Skin epidermis (tissue), 12 donors: ENCODE measurements around the gene PTPRM.
"Not testable (repeated sequence)": the region's sequence is repeated elsewhere in the genome, so short reads cannot be mapped to it uniquely, and the experiment has no call there.

Experiments
- H3K27ac ChIP-seq, 21 experiments: fragments of 200-600 bp; sonication (generic) in 11 of 21; one replicate each; pipeline ENCODE4 v1.5.0; 2020; ENCODE audit warnings: mild to moderate bottlenecking in 3 of 21, inconsistent platforms in 2 of 21, moderate library complexity in 2 of 21
- H3K4me3 ChIP-seq, 7 experiments: fragments of 200-600 bp; sonication (generic) in 2 of 7; one replicate each; pipeline ENCODE4 v1.5.0; 2020; ENCODE audit warnings: inconsistent platforms in 2 of 7, mild to moderate bottlenecking in 2 of 7, moderate library complexity in 1 of 7

Gene PTPRM

GRCh38 chr18:7953095-7953958 is 386.2 kb downstream of the PTPRM start:
- H3K27ac ChIP-seq = no peak overlapping the region
- H3K4me3 ChIP-seq = no peak overlapping the region

DNA sequence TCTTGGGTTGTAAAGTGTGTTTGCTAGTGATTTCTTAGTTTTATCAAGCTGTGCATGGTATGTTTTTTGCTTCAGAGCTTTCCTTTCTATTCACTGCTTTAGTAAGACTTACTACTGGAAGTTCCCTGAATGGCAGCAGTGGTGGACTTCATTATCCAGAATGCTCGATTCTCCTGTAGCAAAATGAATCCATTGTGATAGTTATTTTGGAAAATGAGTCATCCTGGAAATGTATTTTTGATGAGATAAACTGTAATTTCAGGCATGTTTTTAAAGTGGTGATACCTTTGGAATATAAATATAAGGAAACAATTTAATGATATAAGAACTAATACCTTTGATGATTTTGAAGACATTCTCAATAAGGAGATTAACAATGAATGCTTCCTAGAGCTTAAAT is 387.1 kb downstream of the PTPRM start:
- no peak overlapping the region for H3K4me3 ChIP-seq
- no peak overlapping the region for H3K27ac ChIP-seq

DNA sequence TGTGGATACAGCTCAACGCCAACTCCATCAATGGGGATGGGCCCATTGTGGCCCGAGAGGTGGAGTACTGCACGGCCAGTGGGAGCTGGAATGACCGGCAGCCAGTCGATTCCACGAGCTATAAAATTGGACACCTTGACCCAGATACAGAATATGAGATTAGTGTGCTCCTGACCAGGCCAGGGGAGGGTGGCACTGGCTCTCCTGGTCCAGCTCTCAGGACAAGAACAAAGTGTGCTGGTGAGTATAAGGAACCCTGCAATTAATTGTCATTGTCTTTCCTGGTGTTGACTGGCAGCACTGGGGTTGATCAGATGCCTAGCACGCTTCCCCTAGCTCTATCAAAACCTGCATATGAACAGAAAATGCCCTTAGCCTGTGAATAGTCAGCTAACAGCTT is 388.1 kb downstream of the PTPRM start:
- H3K4me3 ChIP-seq = no peak overlapping the region

GRCh38 chr18:7957297-7957696 is 390.2 kb downstream of the PTPRM start:
- H3K27ac ChIP-seq = no peak overlapping the region

More for the DNA sequence above, 388.1 kb downstream of the PTPRM start:
- H3K27ac ChIP-seq = no peak overlapping the region

DNA sequence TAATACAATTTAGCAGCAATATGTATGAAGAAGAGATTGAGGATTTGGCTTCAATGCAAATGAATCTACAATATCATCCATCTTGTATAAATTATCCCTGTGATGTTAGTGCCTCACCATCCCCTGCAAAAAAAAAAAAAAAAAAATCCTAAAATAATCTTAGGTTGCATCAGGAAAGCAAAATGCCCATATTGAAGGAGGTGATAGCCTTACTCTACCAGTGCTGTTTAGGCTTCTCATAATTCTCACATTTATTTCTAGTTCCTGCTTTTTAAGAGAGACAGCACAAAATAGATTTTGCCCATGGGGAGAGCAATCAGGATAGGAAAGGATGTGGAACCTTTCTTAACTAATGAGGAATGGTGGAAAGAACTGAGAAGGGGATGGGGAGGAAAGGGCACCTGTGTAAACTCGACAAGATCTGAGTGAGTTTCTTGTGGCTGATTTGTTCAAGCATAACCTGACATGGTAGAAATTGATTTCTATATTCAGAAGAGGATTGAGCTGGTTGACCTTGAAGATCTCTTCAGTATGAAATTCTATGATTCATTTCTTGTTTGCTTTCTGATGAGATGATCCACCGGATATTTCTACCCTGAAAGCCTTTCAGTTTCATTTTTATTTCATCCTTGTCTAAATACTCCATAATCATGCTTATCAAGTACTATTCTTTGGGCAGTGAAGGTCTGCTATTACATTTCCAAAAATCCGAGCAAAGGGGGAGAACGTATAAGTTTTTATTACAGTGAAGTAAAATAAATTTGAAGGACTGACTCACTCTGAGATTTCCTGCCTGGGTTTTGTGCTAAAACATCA is 391.2 kb downstream of the PTPRM start:
- Histone ChIP-seq H3K4me3 (no peak overlapping the region), H3K27ac (peak overlapping the region in 7 of 21 experiments; percentile 5 to 47 (median 26))

More at GRCh38 chr18:7957297-7957696, 390.2 kb downstream of the PTPRM start:
- no peak overlapping the region for H3K4me3 ChIP-seq

DNA sequence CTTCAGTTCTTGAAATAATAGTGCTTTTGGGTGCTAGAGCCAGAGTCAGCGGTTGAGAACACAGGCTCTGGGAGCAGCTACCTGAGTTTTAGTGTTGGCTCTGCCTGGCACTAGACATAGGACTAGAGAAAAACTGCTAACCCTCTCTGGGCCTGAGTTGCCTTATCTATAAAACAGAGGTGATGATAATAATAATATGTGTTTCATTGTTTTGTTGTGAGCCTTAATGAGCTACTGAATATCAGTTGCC is 391.7 kb downstream of the PTPRM start:
- peak overlapping the region in 5 of 21 experiments; percentile 8 to 47 (median 39) for H3K27ac ChIP-seq
- H3K4me3 ChIP-seq = no peak overlapping the region

DNA sequence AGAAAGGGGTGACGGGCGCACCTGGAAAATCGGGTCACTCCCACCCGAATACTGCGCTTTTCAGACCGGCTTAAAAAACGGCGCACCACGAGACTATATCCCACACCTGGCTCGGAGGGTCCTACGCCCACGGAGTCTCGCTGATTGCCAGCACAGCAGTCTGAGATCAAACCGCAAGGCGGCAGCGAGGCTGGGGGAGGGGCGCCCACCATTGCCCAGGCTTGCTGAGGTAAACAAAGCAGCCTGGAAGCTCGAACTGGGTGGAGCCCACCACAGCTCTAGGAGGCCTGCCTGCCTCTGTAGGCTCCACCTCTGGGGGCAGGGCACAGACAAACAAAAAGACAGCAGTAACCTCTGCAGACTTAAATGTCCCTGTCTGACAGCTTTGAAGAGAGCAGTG is 399.6 kb downstream of the PTPRM start:
- H3K27ac ChIP-seq, H3K4me3 ChIP-seq: not testable (repeated sequence)

GRCh38 chr18:7974200-7974874 is 407.2 kb downstream of the PTPRM start:
- Histone ChIP-seq H3K4me3 (no peak overlapping the region), H3K27ac (no peak overlapping the region)

GRCh38 chr18:7977897-7978296 is 410.8 kb downstream of the PTPRM start:
- no peak overlapping the region for H3K4me3 ChIP-seq
- H3K27ac ChIP-seq = no peak overlapping the region

DNA sequence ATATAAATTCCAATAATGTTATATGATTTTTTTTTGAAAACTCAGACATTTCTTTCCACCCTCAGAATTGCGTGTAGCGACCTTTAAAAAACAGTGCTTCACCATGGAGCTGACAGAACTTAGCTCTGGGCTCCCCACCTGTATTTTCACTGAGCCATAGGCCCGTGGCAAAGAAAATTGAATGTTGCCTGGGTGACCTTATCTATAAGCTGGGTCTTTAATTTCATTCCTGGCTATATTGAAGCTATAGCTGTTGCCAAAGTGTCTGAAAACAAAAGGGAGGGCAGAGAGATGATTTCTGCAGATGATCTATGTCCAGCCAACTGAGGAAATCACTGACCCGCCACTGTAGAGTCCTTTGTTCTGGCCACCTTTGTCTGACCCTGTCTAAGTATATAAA is 411.7 kb downstream of the PTPRM start:
- Histone ChIP-seq H3K4me3 (no peak overlapping the region), H3K27ac (no peak overlapping the region)

DNA sequence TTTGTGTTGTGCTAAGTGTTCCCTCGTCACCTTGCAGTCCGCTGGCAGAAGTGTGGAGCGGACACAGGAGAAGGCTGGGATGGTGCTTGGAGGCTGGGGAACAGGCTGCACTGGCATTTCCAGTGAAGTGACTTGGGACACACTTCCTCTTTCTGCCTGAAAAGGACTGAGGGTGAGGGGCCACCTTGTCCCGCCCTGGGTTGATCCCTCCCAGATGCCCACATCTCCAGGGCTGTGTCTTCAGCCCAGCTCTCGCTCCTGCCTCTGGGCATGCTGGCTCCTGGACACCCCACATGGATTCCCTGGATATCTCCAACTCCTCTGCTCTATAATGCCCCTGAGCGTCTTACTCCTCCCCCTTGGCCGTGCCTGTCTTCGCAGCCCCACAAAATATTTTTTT is 412.6 kb downstream of the PTPRM start:
- Histone ChIP-seq H3K27ac (no peak overlapping the region), H3K4me3 (no peak overlapping the region)

DNA sequence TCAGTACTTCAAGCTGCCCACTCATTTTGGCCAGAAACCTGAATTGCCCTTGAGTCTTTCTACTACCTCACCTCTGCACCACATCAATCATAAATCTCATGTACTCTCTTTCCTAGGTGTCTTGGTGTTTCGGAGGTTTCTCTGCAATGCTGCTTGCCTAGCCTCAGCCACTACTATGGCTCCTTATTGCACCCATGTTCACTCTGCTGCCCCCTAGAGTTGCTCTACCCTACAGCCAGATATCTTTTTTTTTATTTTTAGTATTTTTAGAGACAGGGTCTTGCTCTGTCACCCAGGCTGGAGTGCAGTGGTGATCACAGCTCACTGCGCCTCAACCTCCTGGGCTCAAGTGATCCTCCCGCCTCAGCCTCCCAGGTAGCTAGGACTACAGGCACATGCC is 413.0 kb downstream of the PTPRM start:
- Histone ChIP-seq H3K27ac (no peak overlapping the region), H3K4me3 (no peak overlapping the region)

DNA sequence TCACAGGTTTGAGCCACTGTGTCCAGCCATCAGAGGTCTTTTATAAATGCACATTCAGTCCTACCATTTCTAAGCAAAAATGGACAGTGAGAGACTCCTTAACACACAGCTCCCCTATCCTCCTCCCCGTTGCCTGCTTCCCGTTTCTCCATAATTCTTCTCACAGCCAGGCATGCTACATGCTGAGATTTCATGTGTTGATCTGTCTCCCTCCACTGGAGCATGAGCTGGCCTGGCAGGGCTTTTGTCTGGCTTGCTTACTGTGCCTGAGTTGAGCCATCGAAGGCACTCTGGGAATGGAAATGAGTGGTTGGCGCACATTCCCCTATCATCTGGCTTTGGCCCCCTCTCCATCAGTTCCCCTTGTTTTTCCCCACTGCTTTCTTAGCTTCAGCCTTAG is 413.5 kb downstream of the PTPRM start:
- Histone ChIP-seq H3K27ac (no peak overlapping the region), H3K4me3 (no peak overlapping the region)

GRCh38 chr18:7982216-7982615 is 415.1 kb downstream of the PTPRM start:
- H3K27ac ChIP-seq = no peak overlapping the region
- no peak overlapping the region for H3K4me3 ChIP-seq

DNA sequence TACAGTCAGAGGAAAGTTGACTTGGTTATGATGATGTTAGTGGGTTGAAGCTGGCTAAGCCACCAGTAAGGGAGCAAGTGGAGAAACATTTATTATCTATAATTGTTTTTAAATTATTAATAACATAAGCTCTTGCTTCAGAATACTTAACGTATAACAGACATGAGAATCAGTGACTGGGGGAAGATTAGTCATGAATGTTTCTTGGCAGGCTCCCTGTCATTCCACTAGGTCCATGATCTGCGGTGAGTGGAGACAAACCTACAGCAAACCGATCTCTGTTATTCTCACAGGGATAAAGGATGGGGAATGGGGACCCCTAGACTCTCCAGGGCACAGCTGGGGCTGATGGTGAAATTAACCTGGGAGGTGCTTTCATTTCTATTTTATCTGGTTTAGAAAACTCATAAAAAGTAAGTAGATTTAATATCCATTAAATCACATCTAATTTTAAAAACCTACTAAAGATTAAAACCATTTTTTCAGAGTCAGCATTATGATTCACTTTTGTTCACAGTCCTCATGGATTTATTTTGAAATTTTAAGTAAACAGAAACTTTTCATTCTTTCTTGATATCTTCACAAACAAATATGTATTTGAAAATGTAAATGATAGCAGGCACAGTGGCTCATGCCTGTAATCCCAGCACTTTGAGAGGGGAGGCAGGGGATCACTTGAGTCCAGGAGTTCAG is 420.3 kb downstream of the PTPRM start:
- no peak overlapping the region for H3K4me3 ChIP-seq
- H3K27ac ChIP-seq = no peak overlapping the region

GRCh38 chr18:7990670-7991069 is 423.6 kb downstream of the PTPRM start:
- H3K27ac ChIP-seq = no peak overlapping the region
- H3K4me3 ChIP-seq = no peak overlapping the region

DNA sequence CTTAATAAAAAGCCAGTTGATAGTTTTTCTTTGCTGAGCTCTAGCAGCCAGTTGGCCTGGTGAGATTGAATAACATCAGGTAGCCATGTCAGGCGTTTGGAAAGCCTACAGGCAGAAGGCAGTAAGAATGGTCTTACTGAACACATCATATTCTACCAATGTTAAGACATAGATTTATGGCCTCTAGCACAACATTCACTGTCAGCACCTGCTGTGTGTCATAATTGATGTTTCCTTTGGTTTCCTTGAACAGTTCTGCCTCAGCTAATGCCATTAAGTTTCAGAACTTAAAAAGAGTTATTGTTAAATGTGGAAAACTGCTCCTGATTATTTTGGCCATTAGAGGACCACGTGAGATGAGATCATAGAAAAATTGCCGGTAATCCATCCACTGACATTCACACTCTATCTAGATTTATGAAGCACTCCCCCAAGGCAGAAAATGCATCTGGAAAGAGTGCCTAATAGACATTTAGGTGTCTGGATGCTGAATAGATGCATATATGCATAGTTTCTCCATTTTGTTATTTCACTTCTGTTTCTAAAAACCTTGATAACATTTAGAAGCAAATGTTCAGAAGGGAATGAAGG is 434.7 kb downstream of the PTPRM start:
- H3K27ac ChIP-seq = no peak overlapping the region

GRCh38 chr18:8003878-8004675 is 437.0 kb downstream of the PTPRM start:
- Histone ChIP-seq H3K27ac (no peak overlapping the region), H3K4me3 (no peak overlapping the region)

More for the DNA sequence above, 434.7 kb downstream of the PTPRM start:
- no peak overlapping the region for H3K4me3 ChIP-seq

- Histone ChIP-seq H3K27ac (no peak overlapping the region), H3K4me3 (no peak overlapping the region)
Observed at GRCh38 chr18:8004792-8005191, 437.7 kb downstream of the PTPRM start.
